CD4-positive, alpha-beta T cell (primary cell): Measurements from ENCODE around the gene MXI1. TPM values are rescaled to one million over a fixed set of nuclear protein-coding genes. Genes with fewer than 3 reads are reported as not detected.

ENCODE experiments used
- ATAC-seq: fragments of 200-7000 bp; cut with Tn5 transposase; one replicate; pipeline ENCODE4 v1.10.0; 2022; ENCODE audit warnings: mild to moderate bottlenecking; ENCODE audit not compliant: poor library complexity
- CTCF ChIA-PET: fragments of 350-600 bp; sonication (Branson Sonifier 250); formaldehyde crosslinking; loops from one replicate; lab custom pipeline; 2021; ENCODE audit warnings: antibody characterized with exemption, inconsistent platforms; lab: Charles Lee
- POLR2A ChIA-PET: fragments of 350-600 bp; sonication (Branson Sonifier 250); formaldehyde crosslinking; loops from one replicate; lab custom pipeline; 2021; ENCODE audit warnings: antibody characterized with exemption, inconsistent platforms; lab: Charles Lee
- DNase-seq, 14 experiments: peaks; one replicate each; pipeline ENCODE4 v3.0.0-alpha.2; 2013 to 2020; ENCODE audit warnings: mixed read lengths in 2 of 14
- H3K27ac ChIP-seq, 2 donors: one replicate each; pipeline versions ENCODE4 v1.5.1 to v1.7.0; 2013; ENCODE audit warnings: low read length in 2 of 2, low read depth in 1 of 2, mild to moderate bottlenecking in 1 of 2
- H3K27me3 ChIP-seq, 2 experiments: 1 replicate in 1 of 2; 2 replicates in 1 of 2; pipeline versions ENCODE4 v1.6.1 to v1.7.0; 2013; ENCODE audit warnings: low read length in 2 of 2, control low read depth in 1 of 2, mild to moderate bottlenecking in 1 of 2, moderate library complexity in 1 of 2; ENCODE audit not compliant: insufficient read depth in 2 of 2, control insufficient read depth in 1 of 2
- H3K36me3 ChIP-seq: one replicate; pipeline ENCODE4 v1.6.1; 2013; ENCODE audit warnings: low read length, control low read depth; ENCODE audit not compliant: insufficient read depth
- H3K4me1 ChIP-seq: one replicate; pipeline ENCODE4 v1.6.1; 2013; ENCODE audit warnings: low read length, control low read depth; ENCODE audit not compliant: insufficient read depth
- H3K4me3 ChIP-seq: one replicate; pipeline ENCODE4 v1.5.1; 2013; ENCODE audit warnings: mild to moderate bottlenecking, low read length, moderate library complexity
- H3K9me3 ChIP-seq, 2 experiments: 1 replicate in 1 of 2; 2 replicates in 1 of 2; pipeline versions ENCODE4 v1.6.1 to v1.7.0; 2013; ENCODE audit warnings: low read length in 2 of 2, mild to moderate bottlenecking in 2 of 2, control low read depth in 1 of 2, moderate library complexity in 1 of 2; ENCODE audit not compliant: control insufficient read depth in 1 of 2, insufficient read depth in 1 of 2
- H3K27ac Mint-ChIP-seq: one replicate; pipeline ENCODE4 v1.8.0; 2020; ENCODE audit warnings: mixed read lengths
- H3K27me3 Mint-ChIP-seq: one replicate; pipeline ENCODE4 v1.8.0; 2021; ENCODE audit warnings: mixed read lengths
- H3K36me3 Mint-ChIP-seq: one replicate; pipeline ENCODE4 v1.8.0; 2021; ENCODE audit warnings: low read depth, mixed read lengths
- H3K4me1 Mint-ChIP-seq: one replicate; pipeline ENCODE4 v1.8.0; 2021; ENCODE audit warnings: low read depth, mixed read lengths
- H3K4me3 Mint-ChIP-seq: one replicate; pipeline ENCODE4 v1.8.0; 2020; ENCODE audit warnings: mild to moderate bottlenecking, mixed read lengths
- H3K9me3 Mint-ChIP-seq: one replicate; pipeline ENCODE4 v1.8.0; 2020; ENCODE audit warnings: mixed read lengths
- CTCF ChIP-seq: fragments of 200-600 bp; IDR thresholded peaks from one replicate; pipeline ENCODE4 v1.8.0; 2022; ENCODE audit warnings: antibody characterized with exemption, mild to moderate bottlenecking
- intact Hi-C, 2 experiments: fragments of 100-400 bp; cut with DNase I in 1 of 2; cut with micrococcal nuclease in 1 of 2; formaldehyde crosslinking; loops; one replicate each; pipeline versions ENCODE4 v1.15.1 to v1.9.0; 2023 to 2025; cut with DNase I, micrococcal nuclease
- total RNA-seq, 174 experiments: library from RNA in 2 of 174; stranded (reverse) in 2 of 174; gene quantifications; one replicate each; pipeline ENCODE4 v1.2.3 and lab custom pipeline; 2021 to 2026

The MXI1 gene
- total RNA-seq, 2 experiments from 2014 or later, result 74.3 to 84.3 TPM

GRCh38 chr10:110275128-110275729 lies 67.8 kb downstream of the MXI1 start:
- H3K9me3 Mint-ChIP-seq, result no peaks in the 10 kb centered on the region
- CTCF ChIA-PET, result interaction anchor here (1.1 to 1.8 kb wide), 3 partner anchors 9 to 139 kb away, joined by 3 read pairs; no protein-coding TSS in a partner anchor
- H3K4me3 Mint-ChIP-seq, result no peak overlapping the region
- DNase-seq (peak in 3 of 14 experiments; percentile 46 to 61 (median 52)), ATAC-seq (peak; percentile 27)
- POLR2A ChIA-PET, result interaction anchor here (0.9 to 3.3 kb wide), 5 partner anchors 15 to 67 kb away, joined by 3 to 15 read pairs (median 5); no protein-coding TSS in a partner anchor
- no peaks in the 10 kb centered on the region for H3K27me3 ChIP-seq
- no peaks in the 10 kb centered on the region for H3K27me3 Mint-ChIP-seq
- H3K36me3 Mint-ChIP-seq, result peaks cover 10% of the 10 kb centered on the region
- no peaks in the 10 kb centered on the region for H3K9me3 ChIP-seq
- H3K27ac ChIP-seq, result no peak overlapping the region
- no peak for TF ChIP-seq CTCF
- H3K36me3 ChIP-seq, result peaks cover 6% of the 10 kb centered on the region
- H3K4me3 ChIP-seq, result no peak overlapping the region
- H3K4me1 Mint-ChIP-seq, result peaks cover 60% of the 10 kb centered on the region
- H3K27ac Mint-ChIP-seq, result peak overlapping the region; percentile 57
- intact Hi-C loops, result loop anchor here (5.0 kb wide), 4 partner anchors 43 to 393 kb away; partner anchors contain the start of gene MXI1 (in 1 of the 2)
- H3K4me1 ChIP-seq, result peaks cover 16% of the 10 kb centered on the region

- Histone ChIP-seq H3K4me3 (no peak overlapping the region), H3K4me1 (peaks cover 16% of the 10 kb centered on the region), H3K9me3 (no peaks in the 10 kb centered on the region), H3K27me3 (no peaks in the 10 kb centered on the region), H3K27ac (no peak overlapping the region), H3K36me3 (peaks cover 6% of the 10 kb centered on the region)
- DNase-seq (no peak), ATAC-seq (no peak)
- H3K27ac Mint-ChIP-seq, result no peak overlapping the region
- ChIA-PET CTCF (no interaction called here), POLR2A (no interaction called here)
- TF ChIP-seq CTCF, result no peak
- no peaks in the 10 kb centered on the region for H3K9me3 Mint-ChIP-seq
- no peaks in the 10 kb centered on the region for H3K27me3 Mint-ChIP-seq
- H3K4me1 Mint-ChIP-seq, result peaks cover 56% of the 10 kb centered on the region
- H3K4me3 Mint-ChIP-seq, result no peak overlapping the region
- H3K36me3 Mint-ChIP-seq, result peaks cover 21% of the 10 kb centered on the region
- intact Hi-C loops, result loop anchor here (5.0 kb wide), 4 partner anchors 44 to 394 kb away; partner anchors contain the start of gene MXI1 (in 1 of the 2)
These were observed 69.2 kb downstream of the MXI1 start for GRCh38 chr10:110276603-110277002.

GRCh38 chr10:110277591-110277990 lies 70.2 kb downstream of the MXI1 start:
- no peak for TF ChIP-seq CTCF
- no peaks in the 10 kb centered on the region for H3K9me3 Mint-ChIP-seq
- no peak for ATAC-seq
- no peak for DNase-seq
- no peak overlapping the region for H3K27ac Mint-ChIP-seq
- peaks cover 16% of the 10 kb centered on the region for H3K4me1 ChIP-seq
- ChIA-PET CTCF (interaction anchor here (1.0 kb wide), 1 partner anchor 52 kb away, joined by 3 read pairs; no protein-coding TSS in a partner anchor), POLR2A (no interaction called here)
- H3K27me3 Mint-ChIP-seq, result no peaks in the 10 kb centered on the region
- H3K9me3 ChIP-seq, result no peaks in the 10 kb centered on the region
- H3K4me1 Mint-ChIP-seq, result peaks cover 63% of the 10 kb centered on the region
- intact Hi-C loops, result loop anchor here (5.0 kb wide), 4 partner anchors 45 to 395 kb away; partner anchors contain the start of gene MXI1 (in 1 of the 2)
- no peak overlapping the region for H3K27ac ChIP-seq
- peaks cover 6% of the 10 kb centered on the region for H3K36me3 ChIP-seq
- H3K27me3 ChIP-seq, result no peaks in the 10 kb centered on the region
- no peak overlapping the region for H3K4me3 ChIP-seq
- H3K36me3 Mint-ChIP-seq, result peaks cover 31% of the 10 kb centered on the region
- no peak overlapping the region for H3K4me3 Mint-ChIP-seq
